ENCODE data around the gene PVALB. TPM values are rescaled to one million over a fixed set of nuclear protein-coding genes. Genes with fewer than 3 reads are reported as not detected.

PVALB gene
- total RNA-seq: not detected in 2 replicates

GRCh38 chr22:36816636-36817524, at the start of gene PVALB:
PVALB (minus strand) TSS chr22:36817035; CDS start chr22:36817005, 30 bp downstream.
- peak; percentile 65 for DNase-seq

- DNase-seq: peak; percentile 42
Measured at GRCh38 chr22:36865346-36865745, 48.5 kb upstream of the PVALB start.

GRCh38 chr22:36864454-36865215, 47.8 kb upstream of the PVALB start:
- no peak for DNase-seq

GRCh38 chr22:36863979-36864378, 47.1 kb upstream of the PVALB start:
- DNase-seq: no peak

GRCh38 chr22:36863281-36863680, 46.4 kb upstream of the PVALB start:
- no peak for DNase-seq

- DNase-seq: no peak
Measured at GRCh38 chr22:36862251-36863242, 45.7 kb upstream of the PVALB start.

- DNase-seq: no peak
Measured at GRCh38 chr22:36860821-36861659, 44.2 kb upstream of the PVALB start, which contains the start of gene NCF4. NCF4 (plus strand) TSS chr22:36861006; CDS start chr22:36861172, 166 bp downstream.

- no peak for DNase-seq
Measured at GRCh38 chr22:36860438-36860820, 43.6 kb upstream of the PVALB start.

- DNase-seq: no peak
Measured at GRCh38 chr22:36860017-36860416, 43.2 kb upstream of the PVALB start.

GRCh38 chr22:36858966-36859365, 42.1 kb upstream of the PVALB start:
- DNase-seq: no peak

GRCh38 chr22:36858156-36858555, 41.3 kb upstream of the PVALB start:
- no peak for DNase-seq

GRCh38 chr22:36856792-36857135, 39.9 kb upstream of the PVALB start:
- DNase-seq: no peak

GRCh38 chr22:36856121-36856791, 39.4 kb upstream of the PVALB start:
- DNase-seq: peak; percentile 89

GRCh38 chr22:36855478-36855877, 38.6 kb upstream of the PVALB start:
- DNase-seq: no peak

GRCh38 chr22:36853407-36854099, 36.7 kb upstream of the PVALB start:
- peak; percentile 74 for DNase-seq

GRCh38 chr22:36852056-36852973, 35.5 kb upstream of the PVALB start:
- no peak for DNase-seq

- DNase-seq: no peak
Measured at GRCh38 chr22:36850682-36851081, 33.8 kb upstream of the PVALB start.

- DNase-seq: no peak
Measured at GRCh38 chr22:36850056-36850455, 33.2 kb upstream of the PVALB start.

GRCh38 chr22:36846949-36847348, 30.1 kb upstream of the PVALB start:
- DNase-seq: no peak
